ENCODE results near the gene TAS2R14. TPM values are rescaled to one million over a fixed set of nuclear protein-coding genes. Genes with fewer than 3 reads are reported as not detected.

Gene TAS2R14
- total RNA-seq, 4 donors from 2014 or later, result 1.5 to 3.3 (median 1.6) TPM

DNA sequence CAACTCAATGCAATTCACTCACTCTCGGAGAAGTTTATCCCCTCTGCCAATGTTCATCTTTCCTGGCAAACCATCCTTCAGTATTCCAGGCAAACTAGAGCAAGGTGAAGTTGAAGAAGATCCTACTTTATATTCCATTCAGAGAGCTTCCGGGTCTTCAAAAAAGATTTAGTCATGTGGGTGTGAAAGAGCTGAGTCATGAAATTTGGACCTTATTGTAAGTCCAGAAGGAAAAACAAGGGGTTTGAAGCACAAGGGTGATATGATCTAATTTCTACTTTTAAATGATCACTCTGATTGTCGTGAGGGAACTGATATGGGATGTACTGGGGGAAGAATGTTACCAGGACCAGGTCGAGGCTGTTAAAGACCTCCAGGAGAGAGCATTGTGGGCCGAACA lies 12.8 kb downstream of the TAS2R14 start:
- Histone ChIP-seq H3K36me3 (no peaks in the 10 kb centered on the region), H3K27ac (replicated peaks in 1 of 4) (no peak overlapping the region), H3K4me3 (no peak overlapping the region), H3K27me3 (no peaks in the 10 kb centered on the region), H3K4me1 (no peaks in the 10 kb centered on the region), H3K9me3 (no peaks in the 10 kb centered on the region)
- WGBS, result 92% methylated on average over 5 of the region's 5 CpGs
- no peak for TF ChIP-seq POLR2A (IDR thresholded peaks at IDR 0.05; ENCODE audit: low read depth)
- TF ChIP-seq, protein P1, sequence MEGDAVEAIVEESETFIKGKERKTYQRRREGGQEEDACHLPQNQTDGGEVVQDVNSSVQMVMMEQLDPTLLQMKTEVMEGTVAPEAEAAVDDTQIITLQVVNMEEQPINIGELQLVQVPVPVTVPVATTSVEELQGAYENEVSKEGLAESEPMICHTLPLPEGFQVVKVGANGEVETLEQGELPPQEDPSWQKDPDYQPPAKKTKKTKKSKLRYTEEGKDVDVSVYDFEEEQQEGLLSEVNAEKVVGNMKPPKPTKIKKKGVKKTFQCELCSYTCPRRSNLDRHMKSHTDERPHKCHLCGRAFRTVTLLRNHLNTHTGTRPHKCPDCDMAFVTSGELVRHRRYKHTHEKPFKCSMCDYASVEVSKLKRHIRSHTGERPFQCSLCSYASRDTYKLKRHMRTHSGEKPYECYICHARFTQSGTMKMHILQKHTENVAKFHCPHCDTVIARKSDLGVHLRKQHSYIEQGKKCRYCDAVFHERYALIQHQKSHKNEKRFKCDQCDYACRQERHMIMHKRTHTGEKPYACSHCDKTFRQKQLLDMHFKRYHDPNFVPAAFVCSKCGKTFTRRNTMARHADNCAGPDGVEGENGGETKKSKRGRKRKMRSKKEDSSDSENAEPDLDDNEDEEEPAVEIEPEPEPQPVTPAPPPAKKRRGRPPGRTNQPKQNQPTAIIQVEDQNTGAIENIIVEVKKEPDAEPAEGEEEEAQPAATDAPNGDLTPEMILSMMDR (IDR thresholded peaks at IDR 0.05), result no peak
- no peak for TF ChIP-seq EP300 (IDR thresholded peaks at IDR 0.05)
- TF ChIP-seq POLR2AphosphoS5 (IDR thresholded peaks at IDR 0.05), result no peak
- DNase-seq (ENCODE audit: extremely low spot score), result no peak
- intact Hi-C loops (cut with DNase I), result no loop called here

DNA sequence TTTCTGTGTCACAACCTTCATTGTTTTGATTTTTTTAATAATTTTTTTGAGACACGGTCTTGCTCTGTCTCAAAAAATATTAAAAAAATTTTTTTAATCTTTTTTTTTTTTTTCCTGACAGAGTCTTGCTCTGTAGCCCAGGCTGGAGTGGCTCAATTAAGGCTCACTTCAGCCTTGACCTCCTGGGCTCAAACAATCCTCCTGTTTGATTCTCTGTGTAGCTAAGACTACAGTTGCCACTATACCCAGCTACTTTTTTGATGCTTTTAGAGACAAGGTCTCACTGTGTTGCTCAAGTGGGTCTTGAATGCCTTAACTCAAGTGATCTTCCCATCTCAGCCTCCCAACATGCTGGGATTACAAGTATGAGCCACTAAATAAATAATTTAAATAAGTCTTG lies 19.3 kb downstream of the TAS2R14 start:
- intact Hi-C loops (cut with DNase I), result no loop called here
- Histone ChIP-seq H3K4me3 (no peak overlapping the region), H3K36me3 (no peaks in the 10 kb centered on the region), H3K9me3 (no peaks in the 10 kb centered on the region), H3K4me1 (no peaks in the 10 kb centered on the region), H3K27me3 (no peaks in the 10 kb centered on the region), H3K27ac (replicated peaks in 1 of 4) (no peak overlapping the region)
- no peak for DNase-seq (ENCODE audit: extremely low spot score)
- TF ChIP-seq, protein P1 (IDR thresholded peaks at IDR 0.05), result no peak
- TF ChIP-seq EP300 (IDR thresholded peaks at IDR 0.05) (no peak), POLR2AphosphoS5 (IDR thresholded peaks at IDR 0.05) (no peak), POLR2A (IDR thresholded peaks at IDR 0.05; ENCODE audit: low read depth) (no peak)
- 81% methylated on average over 1 of the region's 1 CpG for WGBS

DNA sequence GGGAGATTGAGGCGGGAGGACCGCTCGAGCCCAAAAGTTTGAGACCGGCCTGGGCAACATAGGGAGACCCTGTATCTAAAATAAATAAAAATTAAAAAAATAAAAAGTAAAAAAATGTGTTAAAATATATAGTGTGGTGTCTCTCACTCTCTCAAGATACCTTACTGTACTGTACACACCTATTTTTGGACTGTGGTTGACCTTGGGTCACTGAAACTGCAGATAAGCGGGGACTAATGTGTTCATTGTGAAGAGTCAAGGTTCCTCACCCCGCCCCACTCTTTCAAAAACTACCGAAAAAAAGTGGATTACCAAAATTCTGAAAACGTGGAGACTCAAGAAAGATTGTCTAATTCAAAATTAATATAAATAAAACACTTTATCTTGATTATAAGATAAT lies 28.7 kb downstream of the TAS2R14 start:
- intact Hi-C loops (cut with DNase I), result no loop called here
- no peaks in the 10 kb centered on the region for H3K4me1 ChIP-seq
- TF ChIP-seq POLR2AphosphoS5 (IDR thresholded peaks at IDR 0.05) (no peak), EP300 (IDR thresholded peaks at IDR 0.05) (no peak), POLR2A (IDR thresholded peaks at IDR 0.05; ENCODE audit: low read depth) (no peak)
- TF ChIP-seq, protein P1 (IDR thresholded peaks at IDR 0.05), result no peak
- H3K9me3 ChIP-seq, result peaks cover 0 to 9% (median 2%) of the 10 kb centered on the region in 4 donors
- no peak overlapping the region for H3K4me3 ChIP-seq
- H3K27me3 ChIP-seq, result no peaks in the 10 kb centered on the region
- no peak for DNase-seq (ENCODE audit: extremely low spot score)
- WGBS, result 82% methylated on average over 8 of the region's 8 CpGs
- H3K27ac ChIP-seq (replicated peaks in 1 of 4), result no peak overlapping the region
- H3K36me3 ChIP-seq, result no peaks in the 10 kb centered on the region

DNA sequence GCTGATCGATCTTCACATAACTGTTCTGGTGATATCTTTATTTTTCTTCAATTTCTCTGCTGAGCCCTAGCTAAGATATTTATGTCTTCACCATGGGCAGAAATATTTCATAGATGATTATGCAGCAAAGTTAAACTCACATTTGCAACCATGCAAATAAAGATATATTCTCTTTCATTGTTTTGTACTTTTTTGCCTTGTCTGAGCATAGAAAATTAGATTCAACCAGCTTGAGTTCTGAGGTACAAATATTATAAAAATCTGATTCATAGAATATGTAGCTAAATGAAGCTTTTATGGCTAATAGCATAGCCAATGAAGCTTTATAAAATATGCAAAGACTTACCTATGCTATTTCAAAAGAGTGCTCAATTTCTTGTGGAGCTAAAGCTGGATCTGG lies 29.6 kb downstream of the TAS2R14 start, which contains the start of gene TAS2R13:
Gene TAS2R13 (minus strand): TSS at position 101 of the 400 bp plus-strand sequence. CDS start 264 bp downstream, outside the sequence.
- TF ChIP-seq POLR2A (IDR thresholded peaks at IDR 0.05; ENCODE audit: low read depth), result no peak
- TF ChIP-seq, protein P1 (IDR thresholded peaks at IDR 0.05), result no peak
- Histone ChIP-seq H3K9me3 (peaks cover 0 to 19% (median 10%) of the 10 kb centered on the region in 4 donors), H3K27ac (replicated peaks in 1 of 4) (no peak within 1 kb of the TSS), H3K27me3 (no peaks in the 10 kb centered on the region), H3K4me1 (no peaks in the 10 kb centered on the region), H3K36me3 (no peaks in the 10 kb centered on the region), H3K4me3 (no peak within 1 kb of the TSS)
- intact Hi-C loops (cut with DNase I), result no loop called here
- DNase-seq (ENCODE audit: extremely low spot score), result no peak
- WGBS, result 95% methylated on average over 1 of the region's 1 CpG

DNA sequence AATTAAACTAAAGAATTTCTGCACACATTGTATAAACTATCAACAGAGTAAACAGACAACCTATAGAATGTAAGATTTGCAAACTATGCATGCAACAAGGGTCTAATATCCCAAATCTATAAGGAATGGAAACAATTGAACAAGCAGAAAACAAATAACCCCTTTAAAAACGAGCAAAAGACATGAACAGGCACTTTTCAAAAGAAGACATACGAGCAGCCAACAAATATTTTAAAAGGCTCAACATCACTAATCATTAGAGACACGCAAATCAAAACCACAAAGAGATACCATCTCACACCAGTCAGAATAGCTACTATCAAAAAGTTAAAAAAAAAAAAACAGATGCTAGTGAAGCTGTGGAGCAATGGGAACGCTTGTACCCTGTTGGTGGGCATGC lies 34.4 kb downstream of the TAS2R14 start:
- H3K27me3 ChIP-seq, result no peaks in the 10 kb centered on the region
- no peak overlapping the region for H3K27ac ChIP-seq (replicated peaks in 1 of 4)
- H3K9me3 ChIP-seq, result peaks cover 0 to 44% (median 26%) of the 10 kb centered on the region in 4 donors
- TF ChIP-seq, protein P1 (IDR thresholded peaks at IDR 0.05), result no peak
- no peak for TF ChIP-seq POLR2A (IDR thresholded peaks at IDR 0.05; ENCODE audit: low read depth)
- no peak for TF ChIP-seq EP300 (IDR thresholded peaks at IDR 0.05)
- TF ChIP-seq POLR2AphosphoS5 (IDR thresholded peaks at IDR 0.05), result no peak
- H3K4me1 ChIP-seq, result no peaks in the 10 kb centered on the region
- intact Hi-C loops (cut with DNase I), result no loop called here
- 71% methylated on average over 4 of the region's 4 CpGs for WGBS
- DNase-seq (ENCODE audit: extremely low spot score), result no peak
- H3K4me3 ChIP-seq, result no peak overlapping the region
- no peaks in the 10 kb centered on the region for H3K36me3 ChIP-seq
